ENCODE results near the gene PRR22. TPM values are rescaled to one million over a fixed set of nuclear protein-coding genes. Genes with fewer than 3 reads are reported as not detected.

The PRR22 gene
- total and polyA plus RNA-seq, 2 donors (not counting 3 experiments of a cell fraction or from before 2014, with no cell fraction given) = 1.4 to 3.4 TPM

- POLR2A ChIA-PET = no interaction called here
- FAIRE-seq (no peak), DNase-seq (ENCODE audit: low read depth, low spot score) (no peak)
- H3K4me3 ChIP-seq (replicated peaks in 1 of 3; ENCODE audit: insufficient read depth in 1 of 3, low read depth in 1 of 3, low read length in 3 of 3) = no peak overlapping the region
- intact Hi-C loops (cut with micrococcal nuclease) (no loop called here), dilution Hi-C loops (cut with MboI; ENCODE audit: extremely low pct_ligation_motif_present, low sequenced_read_pairs) (no loop called here)
- H3K4me1 ChIP-seq (ENCODE audit: control insufficient read depth, extremely low read depth, insufficient read depth, low read length) = no peaks in the 10 kb centered on the region
- no peak overlapping the region for H3K27ac ChIP-seq (ENCODE audit: insufficient read depth, low read depth, low read length)
- H3K36me3 ChIP-seq (ENCODE audit: control insufficient read depth in 2 of 2, extremely low read depth in 1 of 2, insufficient read depth in 2 of 2, low read length in 2 of 2) = no peaks in the 10 kb centered on the region
- H3K9me3 ChIP-seq (replicated peaks; ENCODE audit: control insufficient read depth, insufficient read depth, low read length) = no peaks in the 10 kb centered on the region
- no peaks in the 10 kb centered on the region for H3K9me1 ChIP-seq (replicated peaks; ENCODE audit: control insufficient read depth, extremely low read depth, insufficient read depth, low read length)
- H2AFZ ChIP-seq (ENCODE audit: low read depth, low read length) = no peak overlapping the region
- H3K27me3 ChIP-seq (ENCODE audit: control insufficient read depth in 2 of 2, insufficient read depth in 2 of 2, low read length in 2 of 2) = no peaks in the 10 kb centered on the region
- H4K20me1 ChIP-seq (replicated peaks; ENCODE audit: control insufficient read depth, extremely low read depth, insufficient read depth, low read length) = no peaks in the 10 kb centered on the region
- TF ChIP-seq EZH2 (IDR thresholded peaks at IDR 0.05; ENCODE audit: borderline replicate concordance, low read depth, low read length, severe bottlenecking) (no peak), MAX (IDR thresholded peaks at IDR 0.05; ENCODE audit: insufficient read depth, insufficient read length) (no peak), JUN (IDR thresholded peaks at IDR 0.05; ENCODE audit: borderline replicate concordance, insufficient read depth, insufficient read length, low read depth) (no peak), POLR2AphosphoS5 (IDR thresholded peaks at IDR 0.05; ENCODE audit: insufficient read depth, low read depth, low read length) (no peak), MYC (IDR thresholded peaks at IDR 0.05; ENCODE audit: low read depth, low read length) (no peak), GATA2 (IDR thresholded peaks at IDR 0.05; ENCODE audit: insufficient read depth, insufficient read length, low read depth, low read length) (no peak), POLR2A (IDR thresholded peaks at IDR 0.05; ENCODE audit: low read depth, low read length) (no peak), FOS (IDR thresholded peaks at IDR 0.05; ENCODE audit: borderline replicate concordance, insufficient read depth, low read length) (no peak), CTCF (IDR thresholded peaks at IDR 0.05; ENCODE audit: extremely low read depth in 1 of 2, insufficient read depth in 1 of 2, low read depth in 1 of 2, low read length in 2 of 2) (no peak)
- CTCF ChIA-PET = interaction anchor here (2.3 kb wide), 1 partner anchor 11 kb away, joined by 15 read pairs; the partner anchor contains the start of gene NRTN
- no TSS peak for BruUV-seq (replicated peaks)
- no peak overlapping the region for H3K4me2 ChIP-seq (ENCODE audit: insufficient read depth, low read length)
- no peak overlapping the region for H3K9ac ChIP-seq (replicated peaks; ENCODE audit: extremely low read depth, insufficient read depth, low read length)
- H3K79me2 ChIP-seq (ENCODE audit: control insufficient read depth, insufficient read depth, low read length) = no peaks in the 10 kb centered on the region
Observed at GRCh38 chr19:5814852-5815246, 30.3 kb upstream of the PRR22 start.

Data from endothelial cell of umbilical vein (primary cell).